ENCODE results near the gene ARHGAP24.

The ARHGAP24 gene

DNA sequence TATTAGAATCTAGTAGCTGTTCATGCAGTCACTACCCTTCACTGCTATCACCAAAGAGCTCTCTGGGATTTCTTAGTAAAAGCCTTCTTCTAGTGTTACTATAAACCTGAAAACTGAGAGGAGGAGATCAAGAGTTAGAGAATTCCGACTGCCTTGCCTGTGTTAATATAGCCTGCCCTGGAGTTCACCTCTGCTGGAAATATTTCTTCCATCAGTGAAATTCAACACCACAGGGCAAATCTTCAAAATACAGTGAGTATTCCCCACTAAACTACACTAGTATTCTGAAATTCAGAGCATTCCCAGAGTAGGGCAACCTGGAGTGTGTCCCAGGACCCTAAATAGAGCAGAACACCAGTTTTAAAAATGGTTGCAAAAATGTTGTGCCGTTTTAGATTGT, 301.1 kb downstream of the ARHGAP24 start:
- H3K4me3 ChIP-seq (ENCODE audit: low read depth, low read length): no peak overlapping the region
- TF ChIP-seq, protein P1, sequence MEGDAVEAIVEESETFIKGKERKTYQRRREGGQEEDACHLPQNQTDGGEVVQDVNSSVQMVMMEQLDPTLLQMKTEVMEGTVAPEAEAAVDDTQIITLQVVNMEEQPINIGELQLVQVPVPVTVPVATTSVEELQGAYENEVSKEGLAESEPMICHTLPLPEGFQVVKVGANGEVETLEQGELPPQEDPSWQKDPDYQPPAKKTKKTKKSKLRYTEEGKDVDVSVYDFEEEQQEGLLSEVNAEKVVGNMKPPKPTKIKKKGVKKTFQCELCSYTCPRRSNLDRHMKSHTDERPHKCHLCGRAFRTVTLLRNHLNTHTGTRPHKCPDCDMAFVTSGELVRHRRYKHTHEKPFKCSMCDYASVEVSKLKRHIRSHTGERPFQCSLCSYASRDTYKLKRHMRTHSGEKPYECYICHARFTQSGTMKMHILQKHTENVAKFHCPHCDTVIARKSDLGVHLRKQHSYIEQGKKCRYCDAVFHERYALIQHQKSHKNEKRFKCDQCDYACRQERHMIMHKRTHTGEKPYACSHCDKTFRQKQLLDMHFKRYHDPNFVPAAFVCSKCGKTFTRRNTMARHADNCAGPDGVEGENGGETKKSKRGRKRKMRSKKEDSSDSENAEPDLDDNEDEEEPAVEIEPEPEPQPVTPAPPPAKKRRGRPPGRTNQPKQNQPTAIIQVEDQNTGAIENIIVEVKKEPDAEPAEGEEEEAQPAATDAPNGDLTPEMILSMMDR (IDR thresholded peaks at IDR 0.05; ENCODE audit: low read depth, low read length): no peak
- in situ Hi-C loops (cut with HindIII; ENCODE audit: low sequenced_read_pairs): no loop called here
- peak; percentile 51 for DNase-seq (ENCODE audit: low read depth, low spot score)

DNA sequence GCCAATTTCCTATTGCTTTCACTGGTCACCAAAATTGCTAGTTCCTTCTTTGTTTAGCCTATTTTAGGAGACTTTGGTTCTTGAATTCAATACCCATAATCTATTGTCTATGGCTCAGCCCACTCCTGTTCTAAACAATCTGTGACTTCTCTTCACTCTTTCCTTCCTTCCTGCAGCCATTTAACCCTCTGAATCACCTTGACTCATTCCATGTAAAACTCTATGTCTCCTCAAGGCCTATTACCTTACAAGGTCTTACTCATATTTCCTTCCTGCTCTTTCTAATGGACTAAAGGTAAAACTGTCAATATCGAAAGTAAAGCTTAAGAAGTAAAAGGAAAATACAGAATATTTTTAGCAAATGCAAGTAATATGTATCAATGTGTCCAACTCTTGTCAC, 301.6 kb downstream of the ARHGAP24 start:
- in situ Hi-C loops (cut with HindIII; ENCODE audit: low sequenced_read_pairs): no loop called here
- H3K4me3 ChIP-seq (ENCODE audit: low read depth, low read length): no peak overlapping the region
- TF ChIP-seq, protein P1 (IDR thresholded peaks at IDR 0.05; ENCODE audit: low read depth, low read length): no peak
- DNase-seq (ENCODE audit: low read depth, low spot score): peak; percentile 56

DNA sequence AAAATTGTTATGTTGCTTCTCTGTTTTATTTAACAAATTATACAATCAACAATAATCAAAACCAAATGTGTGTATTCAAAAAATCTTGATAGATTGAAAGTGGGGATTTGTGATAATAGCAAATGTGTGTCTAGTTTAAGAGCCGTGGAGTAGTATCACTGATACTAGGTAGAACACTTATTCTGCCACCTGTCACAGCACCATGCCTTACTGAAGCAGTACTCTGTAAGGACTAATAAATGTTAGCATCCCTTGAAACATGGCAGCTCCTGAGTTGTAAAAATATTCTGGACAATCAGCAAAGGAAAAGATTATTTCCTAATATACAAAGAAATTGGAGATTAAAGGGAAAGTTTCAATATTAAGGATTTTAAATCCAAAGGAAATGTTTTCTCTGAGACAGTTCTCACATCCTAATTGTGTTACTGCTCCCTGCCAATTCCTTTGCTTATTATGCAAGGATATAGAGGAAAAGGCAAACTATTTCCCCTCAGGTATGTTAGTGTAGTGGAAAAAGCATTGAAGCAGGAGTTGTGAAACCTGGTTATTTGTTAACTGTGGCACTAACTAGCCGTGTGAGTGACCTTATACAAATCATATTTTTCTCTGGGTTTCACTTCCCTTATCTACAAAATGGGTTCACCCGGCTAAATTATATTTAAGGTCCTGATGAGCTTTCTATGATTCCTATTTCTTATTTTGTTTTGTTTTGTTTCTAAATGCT, 303.1 kb downstream of the ARHGAP24 start:
- in situ Hi-C loops (cut with HindIII; ENCODE audit: low sequenced_read_pairs): no loop called here
- DNase-seq (ENCODE audit: low read depth, low spot score): no peak
- TF ChIP-seq, protein P1 (IDR thresholded peaks at IDR 0.05; ENCODE audit: low read depth, low read length): no peak
- H3K4me3 ChIP-seq (ENCODE audit: low read depth, low read length): peak overlapping the region; percentile 60

DNA sequence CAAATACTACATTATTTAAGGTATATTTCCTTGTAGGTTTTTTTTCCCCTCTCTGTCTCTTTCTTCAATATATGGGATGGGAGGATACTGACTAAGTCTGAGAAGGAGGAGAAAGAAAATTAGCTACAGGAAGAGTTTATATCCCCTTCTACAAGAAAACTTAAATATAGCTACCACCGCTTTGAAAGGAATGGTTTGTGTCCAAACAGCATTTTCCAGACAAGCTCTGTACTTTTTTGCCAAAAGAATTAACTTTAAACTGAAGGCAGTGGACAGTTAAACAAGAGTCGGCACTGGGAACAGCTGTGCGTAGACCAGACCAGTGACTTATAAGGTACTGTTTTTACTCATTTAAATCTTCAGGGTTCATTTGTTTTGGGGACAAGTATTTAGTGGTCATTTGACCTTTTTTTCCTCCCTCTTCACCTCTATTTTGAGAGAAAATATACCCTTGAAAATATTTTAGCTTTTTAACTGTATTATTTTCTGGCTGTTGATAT, 303.7 kb downstream of the ARHGAP24 start:
- TF ChIP-seq, protein P1 (IDR thresholded peaks at IDR 0.05; ENCODE audit: low read depth, low read length): no peak
- H3K4me3 ChIP-seq (ENCODE audit: low read depth, low read length): peak overlapping the region; percentile 60
- in situ Hi-C loops (cut with HindIII; ENCODE audit: low sequenced_read_pairs): no loop called here
- peak; percentile 70 for DNase-seq (ENCODE audit: low read depth, low spot score)

DNA sequence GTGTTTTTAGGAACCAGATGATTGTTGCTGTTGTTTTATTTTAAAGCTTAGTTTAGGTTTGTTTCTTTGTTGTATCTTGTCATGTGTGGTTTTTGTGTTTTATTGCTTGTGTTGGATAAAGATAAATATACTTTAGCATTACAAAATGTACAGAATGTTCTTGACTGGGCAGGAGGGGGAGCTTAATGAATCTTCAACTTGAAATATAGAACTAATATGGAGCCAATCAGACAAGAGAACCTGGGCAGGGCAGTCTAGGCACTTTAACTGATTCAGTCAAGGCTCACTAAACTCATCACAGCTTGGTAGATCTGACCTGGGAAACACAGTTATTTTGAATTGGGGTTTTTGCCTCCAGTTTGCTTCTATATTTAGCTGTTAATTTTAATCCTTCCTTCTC, 304.2 kb downstream of the ARHGAP24 start:
- in situ Hi-C loops (cut with HindIII; ENCODE audit: low sequenced_read_pairs): no loop called here
- peak; percentile 75 for DNase-seq (ENCODE audit: low read depth, low spot score)
- H3K4me3 ChIP-seq (ENCODE audit: low read depth, low read length): peak overlapping the region; percentile 60
- TF ChIP-seq, protein P1 (IDR thresholded peaks at IDR 0.05; ENCODE audit: low read depth, low read length): no peak

DNA sequence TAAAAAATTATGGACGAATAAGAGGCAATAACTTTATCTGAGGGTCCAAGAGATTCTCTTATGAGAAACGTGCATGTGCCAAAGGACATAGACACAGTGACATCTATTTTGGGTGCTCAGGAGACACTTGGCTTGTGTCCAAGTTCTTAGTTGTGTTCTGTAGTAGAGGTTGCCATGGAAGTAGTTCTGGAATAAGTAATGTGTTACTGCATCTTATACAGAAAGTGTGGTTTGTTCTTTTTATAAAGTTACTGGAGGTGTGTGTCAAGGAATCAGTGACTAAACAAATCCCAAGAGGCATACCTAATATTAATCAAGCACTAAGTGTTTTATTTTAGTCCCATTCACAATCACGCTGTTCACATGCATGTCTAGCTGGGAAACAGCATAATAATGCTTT, 305.7 kb downstream of the ARHGAP24 start:
- no peak overlapping the region for H3K4me3 ChIP-seq (ENCODE audit: low read depth, low read length)
- in situ Hi-C loops (cut with HindIII; ENCODE audit: low sequenced_read_pairs): no loop called here

More for the DNA sequence above, 305.7 kb downstream of the ARHGAP24 start:
- peak; percentile 64 for DNase-seq (ENCODE audit: low read depth, low spot score)
- TF ChIP-seq, protein P1 (IDR thresholded peaks at IDR 0.05; ENCODE audit: low read depth, low read length): no peak

All from astrocyte of the spinal cord (primary cell).